GM19452 (cell line): Measurements from ENCODE around the gene CNTFR.

Experiments
- ATAC-seq: cut with Tn5 transposase; IDR thresholded peaks from one replicate; pipeline ENCODE4 v1.9.1; 2021; ENCODE audit not compliant: unreplicated experiment

Gene CNTFR

GRCh38 chr9:34590381-34591247 is 1.1 kb upstream of the CNTFR start:
- no peak for ATAC-seq

GRCh38 chr9:34588671-34589635 is 571 bp downstream of the CNTFR start:
- no peak for ATAC-seq

- no peak for ATAC-seq
Observed at GRCh38 chr9:34587271-34587670, 2.3 kb downstream of the CNTFR start.

- ATAC-seq = no peak
Observed at GRCh38 chr9:34585946-34586669, 3.4 kb downstream of the CNTFR start.

- no peak for ATAC-seq
Observed at GRCh38 chr9:34584970-34585369, 4.6 kb downstream of the CNTFR start.

- ATAC-seq = no peak
Observed at GRCh38 chr9:34582787-34583186, 6.7 kb downstream of the CNTFR start.

GRCh38 chr9:34581318-34581717 is 8.2 kb downstream of the CNTFR start:
- no peak for ATAC-seq

GRCh38 chr9:34580358-34580757 is 9.2 kb downstream of the CNTFR start:
- ATAC-seq = no peak

GRCh38 chr9:34579808-34580163 is 9.7 kb downstream of the CNTFR start:
- no peak for ATAC-seq

- no peak for ATAC-seq
Observed at GRCh38 chr9:34579104-34579807, 10.3 kb downstream of the CNTFR start.

- ATAC-seq = no peak
Observed at GRCh38 chr9:34578241-34579103, 11.1 kb downstream of the CNTFR start.

GRCh38 chr9:34577400-34578240 is 11.9 kb downstream of the CNTFR start:
- no peak for ATAC-seq

- no peak for ATAC-seq
Observed at GRCh38 chr9:34576597-34577399, 12.7 kb downstream of the CNTFR start.

GRCh38 chr9:34575862-34576596 is 13.5 kb downstream of the CNTFR start:
- ATAC-seq = no peak

- no peak for ATAC-seq
Observed at GRCh38 chr9:34575241-34575640, 14.3 kb downstream of the CNTFR start.

- ATAC-seq = no peak
Observed at GRCh38 chr9:34574571-34574970, 15.0 kb downstream of the CNTFR start.

GRCh38 chr9:34573599-34574325 is 15.8 kb downstream of the CNTFR start:
- no peak for ATAC-seq
